ENCODE data around the gene CCDC7.
"Not testable (repeated sequence)": the region's sequence is repeated elsewhere in the genome, so short reads cannot be mapped to it uniquely, and the experiment has no call there.

The CCDC7 gene

DNA sequence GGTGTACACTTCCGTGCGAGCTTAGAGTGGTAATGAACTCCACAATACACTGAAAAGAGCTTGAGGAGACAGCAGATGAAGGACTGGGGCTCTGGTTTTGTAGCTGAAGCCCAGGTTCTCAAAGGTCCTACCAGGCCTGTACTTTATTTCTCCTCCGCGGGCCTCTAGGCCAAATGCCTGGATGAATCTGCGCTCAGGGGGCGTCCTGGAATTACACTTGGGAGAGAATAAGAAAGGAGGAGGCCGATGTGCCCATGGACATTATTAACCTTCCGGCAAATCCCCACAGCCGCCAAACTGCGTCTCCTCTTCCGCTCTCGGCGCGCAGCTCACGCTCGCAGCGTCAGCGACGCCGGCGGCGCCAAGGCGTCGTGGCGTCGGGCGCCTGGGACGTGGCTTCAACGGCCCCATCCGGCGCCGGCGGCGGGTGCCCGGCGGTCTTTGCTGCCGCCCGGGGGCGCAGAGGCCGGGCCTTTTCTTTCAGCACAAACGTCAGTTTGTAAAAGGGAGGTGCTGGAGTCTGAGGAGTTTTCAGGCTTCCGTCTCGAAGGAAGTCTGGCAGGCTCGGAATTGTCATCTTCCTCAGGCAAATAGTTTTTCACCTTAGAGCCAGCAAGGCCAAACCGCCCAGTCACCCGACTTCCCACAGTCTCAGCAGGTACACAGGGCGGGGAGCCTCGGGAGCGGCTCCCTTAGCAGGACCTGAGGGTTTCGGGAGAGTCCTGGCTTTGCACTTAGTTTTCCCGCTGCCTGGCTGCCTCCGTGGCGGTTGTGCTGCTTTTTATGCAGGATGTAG is at the start of gene CCDC7:
CCDC7 (plus strand) TSS at position 401 of the 796 bp plus-strand sequence. CDS start 5,503 bp downstream, outside the sequence.
- DNase-seq (ENCODE audit: low read depth) = peak; percentile 83

DNA sequence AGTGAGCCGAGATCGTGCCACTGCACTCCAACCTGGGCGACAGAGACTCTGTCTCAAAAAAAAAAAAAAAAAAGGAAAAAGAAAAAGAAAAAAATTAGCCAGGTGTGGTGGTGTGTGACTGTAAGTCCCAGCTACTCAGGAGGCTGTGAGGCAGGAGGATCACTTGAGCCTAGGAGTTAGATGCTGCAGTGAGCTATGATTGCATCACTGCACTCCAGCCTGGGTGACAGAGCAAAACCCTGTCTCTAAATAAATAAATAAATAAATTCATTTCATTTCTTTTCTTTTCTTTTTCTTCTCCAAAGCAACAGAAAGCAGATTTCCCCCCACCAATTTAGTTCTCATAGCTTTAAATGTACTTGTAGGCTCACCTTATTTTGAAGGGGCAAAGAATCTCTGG is 48.8 kb upstream of the CCDC7 start:
- DNase-seq (ENCODE audit: low read depth) = not testable (repeated sequence)

DNA sequence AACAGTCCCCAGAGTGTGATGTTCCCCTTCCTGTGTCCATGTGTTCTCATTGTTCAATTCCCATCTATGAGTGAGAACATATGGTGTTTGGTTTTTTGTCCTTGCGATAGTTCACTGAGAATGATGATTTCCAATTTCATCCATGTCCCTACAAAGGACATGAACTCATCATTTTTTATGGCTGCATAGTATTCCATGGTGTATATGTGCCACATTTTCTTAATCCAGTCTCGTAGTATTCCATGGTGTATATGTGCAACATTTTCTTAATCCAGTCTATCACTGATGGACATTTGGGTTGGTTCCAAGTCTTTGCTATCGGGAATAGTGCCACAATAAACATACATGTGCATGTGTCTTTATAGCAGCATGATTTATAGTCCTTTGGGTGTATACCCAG is 46.2 kb upstream of the CCDC7 start:
- DNase-seq (ENCODE audit: low read depth) = not testable (repeated sequence)

DNA sequence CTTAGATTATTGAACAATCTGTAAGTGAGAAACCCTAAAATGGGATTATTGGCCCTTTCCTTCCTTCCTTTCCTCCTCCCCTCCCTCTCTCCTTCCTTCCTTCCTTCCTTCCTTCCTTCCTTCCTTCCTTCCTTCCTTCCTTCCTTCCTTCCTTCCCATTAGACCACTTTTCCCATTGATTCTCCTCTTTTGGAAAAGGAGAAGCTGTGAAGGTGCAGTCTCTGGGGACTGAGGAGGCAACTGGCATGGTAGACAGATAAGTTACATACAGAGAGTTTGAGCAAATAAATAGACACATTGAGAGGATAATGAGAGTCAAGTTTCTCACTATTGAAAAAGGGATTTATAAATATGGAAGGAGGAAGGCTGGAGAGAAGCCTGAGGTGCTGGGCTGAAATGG is 45.0 kb upstream of the CCDC7 start:
- no peak for DNase-seq (ENCODE audit: low read depth)

DNA sequence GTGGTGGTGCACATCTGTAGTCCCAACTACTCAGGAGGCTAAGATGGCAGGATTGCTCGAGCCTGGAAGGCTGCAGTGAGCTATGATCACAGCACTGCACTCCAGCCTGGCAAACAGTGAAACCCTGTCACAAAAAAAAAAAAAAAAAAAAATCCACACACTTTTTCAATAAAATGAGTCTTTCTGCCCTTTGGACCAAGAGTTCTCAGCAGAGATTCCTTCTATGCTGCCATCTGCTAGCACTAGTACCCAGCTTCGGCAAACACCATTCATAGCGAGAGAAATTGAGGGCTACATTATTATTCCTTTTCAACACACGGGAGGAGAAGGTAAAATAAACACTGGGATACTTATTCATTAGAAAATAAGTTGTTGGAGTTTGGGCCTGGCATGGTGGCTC is 43.4 kb upstream of the CCDC7 start:
- no peak for DNase-seq (ENCODE audit: low read depth)

DNA sequence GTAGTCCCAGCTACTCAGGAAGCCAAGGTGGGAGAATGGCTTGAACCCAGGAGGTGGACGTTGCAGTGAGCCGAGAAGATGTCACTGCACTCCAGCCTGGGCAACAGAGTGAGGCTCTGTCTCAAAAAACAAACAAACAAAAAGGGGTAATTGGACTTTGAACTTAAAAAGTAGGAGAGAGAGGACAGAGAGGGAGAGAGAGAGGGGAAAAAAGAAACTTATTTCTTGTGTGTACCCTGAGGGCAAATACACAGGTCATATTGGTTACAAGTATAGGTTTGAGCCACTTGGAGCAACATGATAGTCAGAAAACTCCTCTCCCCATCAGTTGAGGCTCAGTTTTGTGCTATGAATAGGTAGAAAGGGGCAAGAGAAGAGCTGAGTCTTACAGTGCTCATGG is 42.8 kb upstream of the CCDC7 start:
- DNase-seq (ENCODE audit: low read depth) = no peak

DNA sequence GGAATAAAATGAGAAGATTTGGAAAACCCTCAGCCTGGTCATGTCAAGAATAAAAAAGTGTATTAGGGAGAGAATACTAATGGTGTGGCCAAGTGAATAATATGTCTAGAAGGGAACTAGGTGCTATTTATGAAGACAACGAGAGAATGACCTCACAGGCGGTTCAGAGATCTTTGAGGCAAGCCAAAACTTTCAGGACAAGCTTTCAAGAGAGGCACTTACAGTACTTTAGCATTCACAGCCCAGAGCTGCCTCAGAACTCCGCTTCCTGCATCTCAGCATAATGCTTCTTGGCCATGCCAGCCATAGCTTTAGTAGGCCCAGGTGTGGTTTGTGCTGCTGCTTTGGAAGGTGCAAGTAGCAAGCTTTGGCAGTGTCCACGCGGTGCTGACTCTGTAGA is 37.2 kb upstream of the CCDC7 start:
- no peak for DNase-seq (ENCODE audit: low read depth)

DNA sequence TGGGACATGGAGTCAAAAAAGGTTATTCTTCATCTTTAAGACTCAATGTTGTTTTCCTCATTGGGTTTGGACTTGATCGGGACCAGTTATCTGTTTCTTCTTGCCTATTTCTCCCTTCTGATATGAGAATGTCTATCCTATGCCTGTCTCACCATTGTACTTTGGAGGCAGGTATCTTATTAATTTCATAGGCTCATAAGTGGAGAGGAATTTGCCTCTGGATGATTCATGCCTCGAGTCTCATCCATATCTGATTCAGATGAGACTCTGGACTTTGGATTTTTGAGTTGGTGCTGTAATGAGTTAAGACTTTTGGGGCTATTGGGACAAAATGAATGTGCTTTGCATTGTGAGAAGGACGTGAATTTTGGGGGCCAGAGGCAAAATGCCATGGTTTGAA is 36.2 kb upstream of the CCDC7 start:
- no peak for DNase-seq (ENCODE audit: low read depth)

DNA sequence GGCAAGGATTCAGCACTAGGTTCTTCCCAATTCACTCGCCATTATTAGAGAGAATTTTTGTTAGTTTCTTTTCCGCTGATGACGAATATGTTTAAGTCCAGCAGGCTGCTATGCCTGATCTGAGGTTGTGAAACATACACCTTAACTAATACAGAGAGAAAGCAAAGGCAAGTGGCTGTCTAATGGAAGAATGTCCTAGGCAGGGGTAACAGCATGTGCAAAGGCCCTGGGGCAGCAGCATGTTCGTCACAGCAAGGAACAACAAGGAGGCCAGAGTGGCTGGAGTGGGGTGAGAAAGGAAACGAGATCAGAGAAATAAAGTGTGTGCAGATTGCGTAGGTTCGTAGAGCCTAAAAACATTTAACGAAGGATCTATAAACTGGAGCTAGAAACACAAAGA is 35.4 kb upstream of the CCDC7 start:
- DNase-seq (ENCODE audit: low read depth) = no peak

DNA sequence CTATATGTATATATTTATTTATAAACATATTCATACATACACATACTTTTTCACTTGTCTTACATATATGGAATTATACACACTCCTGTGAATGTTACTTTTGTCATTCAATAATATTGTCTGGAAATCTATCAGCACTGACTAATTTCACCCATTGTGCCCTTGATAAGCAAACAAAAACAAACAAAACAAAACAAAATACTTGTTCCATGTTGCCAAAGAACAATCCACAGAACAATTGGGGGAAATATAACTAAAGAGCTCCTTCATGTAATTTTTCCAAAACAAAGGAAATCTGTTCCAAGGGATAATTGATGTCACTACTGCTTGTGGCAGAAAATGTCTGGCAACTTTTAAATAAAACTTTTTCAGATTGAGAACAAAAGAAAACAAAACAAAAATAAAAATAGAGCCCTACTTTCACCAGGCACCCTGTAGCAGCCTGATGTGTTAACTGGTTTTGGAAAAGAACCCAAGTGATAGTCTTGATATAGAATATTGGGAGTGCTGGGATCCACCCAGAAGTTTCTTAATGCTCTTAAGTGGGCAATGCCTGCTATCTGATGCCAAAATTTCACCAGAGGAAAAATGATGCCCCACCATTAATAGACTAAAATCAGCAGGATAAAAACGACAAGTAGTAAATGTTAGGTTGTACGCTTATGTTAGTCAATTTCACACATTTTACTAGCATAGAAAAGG is 34.0 kb upstream of the CCDC7 start:
- DNase-seq (ENCODE audit: low read depth) = no peak

DNA sequence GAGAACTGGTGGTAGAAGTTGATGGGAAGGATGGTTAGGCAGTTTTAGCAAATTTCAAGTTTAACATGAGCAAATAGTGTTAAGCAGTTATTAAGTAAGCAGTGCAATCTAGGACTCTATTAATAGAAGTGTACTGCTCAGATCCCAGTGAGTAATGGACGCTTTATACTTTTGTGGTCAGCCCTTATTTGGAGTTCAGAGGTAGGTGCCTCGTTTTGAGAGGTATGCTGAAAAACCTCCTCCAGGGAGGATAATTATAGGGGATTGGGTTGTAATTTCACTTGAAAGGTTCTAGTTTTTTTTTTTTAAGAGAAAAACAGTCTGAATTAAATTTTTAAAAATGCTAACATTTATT is 33.5 kb upstream of the CCDC7 start:
- DNase-seq (ENCODE audit: low read depth) = no peak

DNA sequence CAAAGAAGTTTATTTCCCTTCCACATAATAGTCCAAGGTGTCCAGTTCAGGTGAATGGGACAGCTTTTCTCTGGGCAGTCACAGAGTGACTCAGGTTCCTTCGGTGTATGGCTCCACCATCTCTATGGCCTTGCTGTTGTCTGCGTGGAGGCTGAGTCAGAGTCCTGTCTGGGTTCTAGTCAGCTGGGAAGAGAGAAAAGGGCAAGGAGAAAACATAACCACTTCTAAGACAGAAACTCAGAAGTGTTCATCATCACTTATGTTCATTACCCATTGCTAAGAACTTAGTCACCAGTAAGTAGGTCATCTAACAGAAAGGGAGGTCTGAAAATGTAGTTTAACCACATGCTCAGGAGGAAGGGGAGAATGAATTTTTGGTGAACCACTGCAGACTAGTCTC is 32.4 kb upstream of the CCDC7 start:
- DNase-seq (ENCODE audit: low read depth) = peak; percentile 56

DNA sequence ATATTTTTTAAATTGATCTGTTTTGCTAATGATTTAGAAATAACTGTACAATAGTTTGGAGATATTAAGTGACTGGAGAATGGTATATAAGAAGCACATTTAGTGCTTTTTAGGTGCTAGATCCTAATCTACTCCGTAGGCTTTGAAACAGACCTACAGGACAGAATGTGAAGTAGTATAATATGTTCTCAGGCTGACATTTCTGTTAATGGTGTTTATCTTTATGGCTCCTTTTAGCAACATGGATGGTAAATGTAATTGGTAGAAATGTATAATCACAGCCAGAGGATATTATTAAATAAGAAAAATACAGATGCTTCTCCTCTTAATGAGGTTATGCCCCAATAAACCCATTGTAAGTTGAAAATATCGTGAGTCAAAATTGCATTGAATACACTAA is 30.6 kb upstream of the CCDC7 start:
- no peak for DNase-seq (ENCODE audit: low read depth)

DNA sequence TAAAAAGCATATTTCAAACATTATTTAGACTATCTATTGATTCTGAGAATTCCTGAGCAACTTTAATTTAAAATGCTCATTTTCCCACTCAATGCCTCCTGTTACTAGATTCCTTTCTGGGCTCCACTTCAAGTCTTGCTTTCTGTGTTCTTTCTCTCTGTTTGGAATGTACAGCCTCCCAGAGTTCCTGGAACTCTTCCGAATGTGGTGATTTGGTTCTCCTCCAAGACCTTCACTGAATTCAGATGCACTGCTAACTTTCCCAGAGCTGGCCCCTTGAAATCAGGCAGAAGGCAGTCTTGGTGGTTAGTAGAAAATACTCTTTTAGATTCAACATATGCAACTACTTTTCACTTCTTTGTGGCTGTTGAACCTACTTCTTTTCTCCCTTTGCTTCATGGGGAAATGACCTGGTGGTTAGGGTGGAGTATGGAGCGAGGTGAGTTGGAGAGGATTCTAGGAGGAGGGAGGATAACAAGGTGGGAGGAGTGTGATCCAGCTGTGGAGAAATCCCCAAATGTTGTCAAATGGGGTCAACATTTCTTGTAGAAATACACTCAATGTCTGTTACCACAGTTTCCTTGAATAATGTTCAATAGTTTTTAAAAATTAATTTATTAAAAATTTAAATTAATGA is 27.9 kb upstream of the CCDC7 start:
- peak; percentile 68 for DNase-seq (ENCODE audit: low read depth)

DNA sequence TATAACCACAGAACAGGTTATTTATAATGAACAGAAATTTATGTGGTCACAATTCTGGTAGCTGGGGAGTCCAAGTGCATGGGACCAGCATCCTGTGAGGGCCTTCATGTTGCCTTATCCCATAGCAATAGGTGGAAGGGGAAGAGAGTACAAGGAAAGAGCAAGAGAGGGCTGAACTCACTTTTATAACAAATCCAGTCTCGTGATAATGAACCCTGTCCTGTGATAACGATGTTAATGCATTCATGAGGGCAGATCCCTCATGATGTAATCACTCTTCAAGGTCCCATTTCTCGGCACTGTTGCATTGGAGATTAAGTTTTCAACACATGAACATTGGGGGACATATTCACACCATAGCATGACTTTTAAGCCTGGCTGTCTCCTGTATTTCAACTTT is 27.4 kb upstream of the CCDC7 start:
- no peak for DNase-seq (ENCODE audit: low read depth)

DNA sequence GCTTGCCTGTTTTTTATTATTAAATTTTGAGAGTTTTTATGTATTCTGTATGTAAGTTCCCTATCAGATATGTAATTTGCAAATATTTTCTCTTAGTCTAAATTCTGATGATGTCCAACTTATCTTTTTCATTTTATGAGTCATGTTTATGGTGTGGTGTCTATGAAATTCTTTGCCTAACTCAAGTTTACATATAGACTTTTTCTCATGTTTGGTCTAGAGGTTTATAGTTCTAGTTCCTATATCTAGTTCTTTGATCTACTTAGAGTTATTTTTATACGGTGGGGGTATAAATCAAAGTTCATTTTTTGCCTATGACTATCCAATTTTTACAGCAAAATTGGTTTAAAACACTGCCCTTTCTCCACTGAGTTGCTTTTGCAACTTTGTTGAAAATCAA is 26.3 kb upstream of the CCDC7 start:
- no peak for DNase-seq (ENCODE audit: low read depth)

DNA sequence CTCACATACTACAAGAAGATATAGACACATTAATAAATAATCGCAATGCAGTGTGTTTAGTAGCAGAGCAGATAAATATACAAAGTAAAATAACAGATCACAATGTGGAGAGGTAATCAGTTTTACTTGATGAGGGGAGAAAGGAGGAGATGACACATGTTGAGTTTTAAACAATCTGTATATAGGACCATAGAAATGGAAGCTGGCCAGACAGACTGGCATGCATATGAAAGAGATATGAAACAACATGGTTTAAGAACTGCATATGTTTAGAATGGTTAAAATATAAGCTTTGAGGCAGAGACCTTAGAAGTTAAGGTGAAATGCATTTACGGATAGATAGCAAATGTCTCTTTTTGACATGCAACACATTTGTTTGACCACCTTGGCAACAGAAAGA is 19.8 kb upstream of the CCDC7 start:
- DNase-seq (ENCODE audit: low read depth) = no peak

DNA sequence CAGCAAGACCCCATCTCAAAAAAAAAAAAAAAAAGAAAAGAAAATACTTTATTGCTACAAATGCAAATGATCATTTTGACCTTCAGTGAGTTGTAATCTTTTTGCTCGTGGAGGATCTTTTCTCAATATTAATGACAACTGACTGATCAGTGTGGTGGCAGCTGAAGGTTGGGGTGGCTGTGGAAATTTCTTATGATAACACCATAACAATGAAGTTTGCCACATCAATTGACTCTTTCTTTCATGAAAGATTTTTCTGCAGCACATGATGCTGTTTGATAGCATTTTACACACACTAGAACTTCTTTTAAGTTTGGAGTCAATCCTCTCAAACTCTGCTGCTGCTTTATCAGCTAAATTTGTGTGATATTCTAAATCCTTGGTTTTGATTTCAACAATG is 12.4 kb upstream of the CCDC7 start:
- no peak for DNase-seq (ENCODE audit: low read depth)

DNA sequence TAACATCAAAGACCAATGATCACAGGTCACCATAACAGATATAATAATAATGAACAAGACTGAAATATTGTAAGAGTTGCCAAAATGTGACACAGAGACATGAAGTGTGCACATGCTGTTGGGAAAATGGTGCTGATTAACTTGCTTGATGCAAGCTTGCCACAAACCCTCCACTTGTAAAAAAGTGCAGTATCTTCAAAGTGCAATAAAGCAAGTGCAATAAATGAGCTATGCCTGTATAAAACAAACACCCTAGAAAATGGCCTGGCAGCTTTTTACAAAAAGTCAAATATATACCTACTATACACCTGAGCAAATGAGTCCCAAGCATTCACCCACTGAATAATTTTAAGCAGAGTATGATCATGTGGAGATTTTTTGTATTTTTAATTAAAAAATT is 9.7 kb upstream of the CCDC7 start:
- DNase-seq (ENCODE audit: low read depth) = no peak

DNA sequence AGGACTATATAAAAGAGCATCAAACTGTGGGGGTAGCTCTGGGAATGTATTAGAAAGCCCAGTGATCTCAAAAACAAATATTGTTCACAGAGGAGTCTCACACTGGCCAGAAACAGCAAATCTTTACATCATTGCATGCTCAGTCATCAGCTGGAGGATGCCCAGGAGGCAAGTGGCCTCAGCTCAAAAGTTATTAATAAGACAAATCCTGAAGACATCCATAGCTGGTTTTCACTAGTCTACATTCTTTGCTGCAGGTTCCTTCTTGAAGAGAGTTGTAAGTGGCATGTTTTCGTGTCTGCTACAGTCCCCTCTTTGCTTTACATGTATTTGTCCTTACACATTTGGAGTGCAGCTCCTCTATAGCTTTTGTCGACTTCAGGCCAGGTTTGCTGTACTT is 8.6 kb upstream of the CCDC7 start:
- no peak for DNase-seq (ENCODE audit: low read depth)

DNA sequence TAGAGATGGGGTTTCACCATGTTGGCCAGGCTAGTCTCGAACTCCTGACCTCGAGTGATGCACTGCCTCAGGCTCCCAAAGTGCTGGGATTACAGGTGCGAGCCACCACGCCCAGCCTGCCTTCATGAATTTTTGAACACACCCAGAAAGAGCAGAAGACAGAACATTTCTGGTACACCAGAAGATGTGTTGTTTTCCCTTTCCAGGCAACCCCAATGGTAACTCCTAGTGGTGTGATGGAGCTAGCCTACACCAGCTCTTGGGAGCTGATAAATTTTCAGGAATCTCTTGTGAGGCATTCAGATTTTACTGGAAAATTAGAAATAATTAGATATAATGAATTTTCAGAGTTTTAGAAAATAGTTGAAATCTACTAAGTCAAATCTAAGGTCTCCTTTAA is 904 bp upstream of the CCDC7 start:
- no peak for DNase-seq (ENCODE audit: low read depth)

DNA sequence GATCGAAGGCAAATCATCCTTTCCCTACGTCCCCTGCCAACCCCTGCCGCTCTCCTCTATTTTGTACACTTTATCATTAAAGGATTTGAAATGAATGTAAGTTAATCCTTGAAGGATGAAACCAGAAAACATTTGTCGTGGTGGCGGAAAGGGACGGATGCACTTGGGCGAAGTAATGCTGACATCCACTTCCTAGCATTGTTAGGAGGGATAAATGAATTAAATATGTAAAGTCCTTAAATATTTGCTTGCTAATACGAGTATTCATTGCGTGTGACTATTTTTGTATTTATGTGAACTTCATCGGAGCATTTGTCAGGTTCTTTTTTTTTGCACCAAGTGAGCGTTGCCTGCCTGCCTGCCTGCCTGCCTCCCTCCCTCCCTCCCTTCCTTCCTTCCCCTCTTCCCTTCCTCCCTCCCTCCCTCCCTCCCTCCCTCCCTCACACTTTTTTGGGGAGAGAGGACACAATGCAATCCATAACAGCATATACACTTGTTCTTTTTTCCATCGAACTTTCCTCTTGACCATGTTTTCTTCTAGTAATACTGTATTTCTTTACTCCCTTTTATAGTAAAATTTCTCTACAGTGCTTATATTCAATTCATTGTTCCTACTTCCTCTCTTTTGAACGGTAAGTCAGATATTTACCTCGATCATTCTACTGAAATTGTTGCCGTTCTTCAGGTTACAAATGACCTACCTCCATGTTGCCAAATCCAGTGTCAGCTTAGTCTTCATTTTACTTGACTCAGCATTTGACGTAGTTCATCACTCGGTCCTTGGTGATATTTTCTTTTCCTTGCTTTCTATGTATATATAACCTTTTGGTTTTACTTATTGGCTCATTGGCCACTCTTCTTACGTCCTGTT is 831 bp downstream of the CCDC7 start:
- no peak for DNase-seq (ENCODE audit: low read depth)
